HEK293 (cell line): ENCODE data around the gene PAPLN.

Experiments used
- CTCF ChIA-PET: fragments of 350-600 bp; formaldehyde crosslinking; extraction: SDS; loops from one replicate; lab custom pipeline; 2021; ENCODE audit warnings: antibody characterized with exemption; lab: Yijun Ruan, JAX
- POLR2A ChIA-PET: fragments of 300-600 bp; formaldehyde crosslinking; extraction: SDS; loops from one replicate; lab custom pipeline; 2020; ENCODE audit warnings: antibody characterized with exemption, inconsistent platforms; lab: Yijun Ruan, JAX
- H3K27ac ChIP-seq: fragments of 200-500 bp; sonication (Bioruptor generic); 2 replicates; pipeline ENCODE4 v1.5.1; 2014; ENCODE audit warnings: low read depth, low read length, control low read depth, inconsistent platforms; ENCODE audit errors: extremely low read depth
- H3K36me3 ChIP-seq, 2 experiments: fragments of 200-500 bp in 1 of 2; sonication (Bioruptor generic) in 1 of 2; 1 replicate in 1 of 2; 2 replicates in 1 of 2; pipeline ENCODE4 v1.5.1; 2014 to 2017; ENCODE audit warnings: inconsistent platforms in 2 of 2, low read length in 2 of 2; ENCODE audit not compliant: control insufficient read depth in 2 of 2, insufficient read depth in 1 of 2
- H3K4me1 ChIP-seq: fragments of 200-500 bp; sonication (Bioruptor generic); 2 replicates; pipeline ENCODE4 v1.5.1; 2014; ENCODE audit warnings: mild to moderate bottlenecking, low read length, inconsistent platforms; ENCODE audit not compliant: control insufficient read depth, insufficient read depth
- H3K4me3 ChIP-seq: 2 replicates; pipeline ENCODE4 v1.5.1; 2011; ENCODE audit warnings: low read depth, mild to moderate bottlenecking, control low read depth, low read length, moderate library complexity
- H3K9me3 ChIP-seq: fragments of 200-500 bp; sonication (Bioruptor generic); 2 replicates; pipeline ENCODE4 v1.5.1; 2014; ENCODE audit warnings: low read depth, low read length, inconsistent platforms; ENCODE audit not compliant: control insufficient read depth, insufficient read depth
- GLIS1 ChIP-seq: fragments of 450-650 bp; formaldehyde crosslinking; IDR thresholded peaks from 2 replicates; pipeline ENCODE4 v1.5.1; 2016; ENCODE audit warnings: missing biosample characterization, missing genetic modification characterization
- GLIS2 ChIP-seq: fragments of 450-650 bp; formaldehyde crosslinking; IDR thresholded peaks from 2 replicates; pipeline ENCODE4 v1.5.1; 2016; ENCODE audit warnings: missing biosample characterization, missing genetic modification characterization
- SP2 ChIP-seq: fragments of 450-650 bp; formaldehyde crosslinking; IDR thresholded peaks from 2 replicates; pipeline ENCODE4 v1.5.1; 2016; ENCODE audit warnings: missing biosample characterization, missing genetic modification characterization
- TCF7L2 ChIP-seq: IDR thresholded peaks from 2 replicates; pipeline ENCODE4 v1.6.1; 2011; ENCODE audit warnings: low read depth, mild to moderate bottlenecking, inconsistent platforms, low read length, moderate library complexity, borderline replicate concordance
- ZBTB21 ChIP-seq: fragments of 450-650 bp; formaldehyde crosslinking; IDR thresholded peaks from 2 replicates; pipeline ENCODE4 v1.5.1; 2017; ENCODE audit warnings: missing biosample characterization, missing genetic modification characterization
- ZNF202 ChIP-seq: fragments of 450-650 bp; formaldehyde crosslinking; IDR thresholded peaks from 2 replicates; pipeline ENCODE4 v1.5.1; 2016; ENCODE audit warnings: missing biosample characterization, missing genetic modification characterization, borderline replicate concordance
- ZNF23 ChIP-seq: fragments of 450-650 bp; formaldehyde crosslinking; IDR thresholded peaks from 2 replicates; pipeline ENCODE4 v1.5.1; 2016; ENCODE audit warnings: missing biosample characterization, missing genetic modification characterization, borderline replicate concordance
- ZNF274 ChIP-seq, 2 experiments: fragments of 200-500 bp in 1 of 2; fragments of 450-650 bp in 1 of 2; sonication (Bioruptor generic) in 1 of 2; formaldehyde crosslinking in 1 of 2; IDR thresholded peaks; 2 replicates each; pipeline versions ENCODE4 v1.5.1 to v1.6.1; 2014 to 2016; ENCODE audit warnings: borderline replicate concordance in 1 of 2, inconsistent platforms in 1 of 2, low read length in 1 of 2, missing biosample characterization in 1 of 2, missing genetic modification characterization in 1 of 2
- ZNF416 ChIP-seq: fragments of 450-650 bp; formaldehyde crosslinking; IDR thresholded peaks from 2 replicates; pipeline ENCODE4 v1.5.1; 2016; ENCODE audit warnings: missing biosample characterization, missing genetic modification characterization
- ZNF544 ChIP-seq: fragments of 450-650 bp; formaldehyde crosslinking; IDR thresholded peaks from 2 replicates; pipeline ENCODE4 v1.5.0; 2017; ENCODE audit warnings: missing biosample characterization, missing genetic modification characterization
- TF ChIP-seq, protein P1 (sequence below): fragments of 450-650 bp; IDR thresholded peaks from 2 replicates; pipeline ENCODE4 v1.5.1; 2018; ENCODE audit warnings: missing biosample characterization, mild to moderate bottlenecking, missing genetic modification characterization
- TF ChIP-seq, protein P2 (sequence below): fragments of 450-650 bp; formaldehyde crosslinking; IDR thresholded peaks from 2 replicates; pipeline ENCODE4 v1.5.1; 2016; ENCODE audit warnings: missing biosample characterization, missing genetic modification characterization
- TF ChIP-seq, protein P3 (sequence below): fragments of 450-650 bp; formaldehyde crosslinking; IDR thresholded peaks from 2 replicates; pipeline ENCODE4 v1.5.1; 2016; ENCODE audit warnings: missing biosample characterization, missing genetic modification characterization
- TF ChIP-seq, protein P4 (sequence below): fragments of 450-650 bp; formaldehyde crosslinking; IDR thresholded peaks from 2 replicates; pipeline ENCODE4 v1.5.1; 2016; ENCODE audit warnings: missing biosample characterization, missing genetic modification characterization
- TF ChIP-seq, protein P5 (sequence below): fragments of 450-650 bp; formaldehyde crosslinking; IDR thresholded peaks from 2 replicates; pipeline ENCODE4 v1.5.1; 2016; ENCODE audit warnings: missing biosample characterization, missing genetic modification characterization

Gene PAPLN

DNA sequence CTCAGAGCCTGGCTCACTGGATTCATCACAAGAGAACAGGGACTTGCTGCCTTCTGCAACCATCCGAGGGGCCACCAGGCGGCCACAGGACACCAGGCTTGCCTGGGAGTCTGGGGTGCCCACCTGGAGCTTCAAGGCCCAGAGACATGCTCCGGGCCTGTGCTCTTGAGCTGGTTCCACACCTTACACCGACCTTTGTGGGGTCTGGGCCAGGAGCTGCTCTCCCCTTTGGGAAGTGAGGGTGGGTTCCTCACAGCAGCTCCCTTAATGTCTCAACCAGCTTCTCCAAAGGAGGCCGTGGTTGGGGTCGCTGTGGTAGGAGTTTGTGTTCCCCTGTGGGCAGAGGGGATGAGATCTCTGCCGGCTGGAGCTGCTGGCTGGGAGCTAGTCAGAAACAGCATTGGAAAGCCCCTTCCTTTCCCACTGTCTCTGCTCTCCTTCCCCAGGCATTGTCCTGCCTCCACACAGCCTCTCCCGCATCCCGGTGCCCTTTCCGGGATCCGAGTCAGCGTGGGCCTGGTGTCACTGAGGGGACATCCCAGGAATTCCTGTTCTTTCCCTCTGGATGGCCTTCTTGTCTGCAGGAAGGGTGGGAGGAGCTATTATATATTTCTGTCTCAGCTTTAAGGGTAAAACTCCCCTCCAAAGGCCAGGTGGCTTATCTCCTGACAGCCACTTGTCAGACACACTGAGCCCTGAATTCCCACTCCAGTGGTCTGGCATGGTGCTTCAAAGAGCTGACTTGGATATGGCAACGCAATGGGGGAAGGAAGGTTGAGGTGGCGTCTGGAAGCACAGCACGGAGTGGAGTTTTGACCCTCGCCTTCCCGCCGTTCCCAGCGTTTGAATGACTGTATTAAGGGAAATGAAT lies 5.1 kb upstream of the PAPLN start:
- ChIA-PET CTCF (interaction anchor here (0.7 to 2.4 kb wide), 5 partner anchors 23 to 324 kb away, joined by 3 to 8 read pairs (median 4); no protein-coding TSS in a partner anchor), POLR2A (no interaction called here)
- Histone ChIP-seq H3K4me1 (peaks cover 20% of the 10 kb centered on the region), H3K36me3 (no peaks in the 10 kb centered on the region), H3K9me3 (no peaks in the 10 kb centered on the region), H3K4me3 (no peak overlapping the region), H3K27ac (no peak overlapping the region)
- TF ChIP-seq GLIS1 (tag by site-specific recombination) (0 out of 2 replicates have a peak, but pooled peaks have one; percentile 13), TCF7L2 (no peak), SP2 (tag by site-specific recombination) (no peak), GLIS2 (tag by site-specific recombination) (0 out of 2 replicates have a peak, but pooled peaks have one; percentile 21), ZNF202 (tag by site-specific recombination) (no peak), ZNF23 (tag by site-specific recombination) (no peak), ZNF544 (tag by site-specific recombination) (no peak), ZBTB21 (tag by site-specific recombination) (no peak), ZNF416 (tag by site-specific recombination) (no peak), ZNF274 (IDR thresholded peaks at IDR 0.05; ENCODE audit: low read length) (no peak), ZNF274 (tag by site-specific recombination; IDR thresholded peaks at IDR 0.05; ENCODE audit: borderline replicate concordance) (no peak)
- TF ChIP-seq, protein P1, sequence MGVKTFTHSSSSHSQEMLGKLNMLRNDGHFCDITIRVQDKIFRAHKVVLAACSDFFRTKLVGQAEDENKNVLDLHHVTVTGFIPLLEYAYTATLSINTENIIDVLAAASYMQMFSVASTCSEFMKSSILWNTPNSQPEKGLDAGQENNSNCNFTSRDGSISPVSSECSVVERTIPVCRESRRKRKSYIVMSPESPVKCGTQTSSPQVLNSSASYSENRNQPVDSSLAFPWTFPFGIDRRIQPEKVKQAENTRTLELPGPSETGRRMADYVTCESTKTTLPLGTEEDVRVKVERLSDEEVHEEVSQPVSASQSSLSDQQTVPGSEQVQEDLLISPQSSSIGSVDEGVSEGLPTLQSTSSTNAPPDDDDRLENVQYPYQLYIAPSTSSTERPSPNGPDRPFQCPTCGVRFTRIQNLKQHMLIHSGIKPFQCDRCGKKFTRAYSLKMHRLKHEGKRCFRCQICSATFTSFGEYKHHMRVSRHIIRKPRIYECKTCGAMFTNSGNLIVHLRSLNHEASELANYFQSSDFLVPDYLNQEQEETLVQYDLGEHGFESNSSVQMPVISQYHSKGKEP (tag by site-specific recombination), result no peak
- TF ChIP-seq, protein P2, sequence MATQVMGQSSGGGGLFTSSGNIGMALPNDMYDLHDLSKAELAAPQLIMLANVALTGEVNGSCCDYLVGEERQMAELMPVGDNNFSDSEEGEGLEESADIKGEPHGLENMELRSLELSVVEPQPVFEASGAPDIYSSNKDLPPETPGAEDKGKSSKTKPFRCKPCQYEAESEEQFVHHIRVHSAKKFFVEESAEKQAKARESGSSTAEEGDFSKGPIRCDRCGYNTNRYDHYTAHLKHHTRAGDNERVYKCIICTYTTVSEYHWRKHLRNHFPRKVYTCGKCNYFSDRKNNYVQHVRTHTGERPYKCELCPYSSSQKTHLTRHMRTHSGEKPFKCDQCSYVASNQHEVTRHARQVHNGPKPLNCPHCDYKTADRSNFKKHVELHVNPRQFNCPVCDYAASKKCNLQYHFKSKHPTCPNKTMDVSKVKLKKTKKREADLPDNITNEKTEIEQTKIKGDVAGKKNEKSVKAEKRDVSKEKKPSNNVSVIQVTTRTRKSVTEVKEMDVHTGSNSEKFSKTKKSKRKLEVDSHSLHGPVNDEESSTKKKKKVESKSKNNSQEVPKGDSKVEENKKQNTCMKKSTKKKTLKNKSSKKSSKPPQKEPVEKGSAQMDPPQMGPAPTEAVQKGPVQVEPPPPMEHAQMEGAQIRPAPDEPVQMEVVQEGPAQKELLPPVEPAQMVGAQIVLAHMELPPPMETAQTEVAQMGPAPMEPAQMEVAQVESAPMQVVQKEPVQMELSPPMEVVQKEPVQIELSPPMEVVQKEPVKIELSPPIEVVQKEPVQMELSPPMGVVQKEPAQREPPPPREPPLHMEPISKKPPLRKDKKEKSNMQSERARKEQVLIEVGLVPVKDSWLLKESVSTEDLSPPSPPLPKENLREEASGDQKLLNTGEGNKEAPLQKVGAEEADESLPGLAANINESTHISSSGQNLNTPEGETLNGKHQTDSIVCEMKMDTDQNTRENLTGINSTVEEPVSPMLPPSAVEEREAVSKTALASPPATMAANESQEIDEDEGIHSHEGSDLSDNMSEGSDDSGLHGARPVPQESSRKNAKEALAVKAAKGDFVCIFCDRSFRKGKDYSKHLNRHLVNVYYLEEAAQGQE, result no peak
- TF ChIP-seq, protein P3, sequence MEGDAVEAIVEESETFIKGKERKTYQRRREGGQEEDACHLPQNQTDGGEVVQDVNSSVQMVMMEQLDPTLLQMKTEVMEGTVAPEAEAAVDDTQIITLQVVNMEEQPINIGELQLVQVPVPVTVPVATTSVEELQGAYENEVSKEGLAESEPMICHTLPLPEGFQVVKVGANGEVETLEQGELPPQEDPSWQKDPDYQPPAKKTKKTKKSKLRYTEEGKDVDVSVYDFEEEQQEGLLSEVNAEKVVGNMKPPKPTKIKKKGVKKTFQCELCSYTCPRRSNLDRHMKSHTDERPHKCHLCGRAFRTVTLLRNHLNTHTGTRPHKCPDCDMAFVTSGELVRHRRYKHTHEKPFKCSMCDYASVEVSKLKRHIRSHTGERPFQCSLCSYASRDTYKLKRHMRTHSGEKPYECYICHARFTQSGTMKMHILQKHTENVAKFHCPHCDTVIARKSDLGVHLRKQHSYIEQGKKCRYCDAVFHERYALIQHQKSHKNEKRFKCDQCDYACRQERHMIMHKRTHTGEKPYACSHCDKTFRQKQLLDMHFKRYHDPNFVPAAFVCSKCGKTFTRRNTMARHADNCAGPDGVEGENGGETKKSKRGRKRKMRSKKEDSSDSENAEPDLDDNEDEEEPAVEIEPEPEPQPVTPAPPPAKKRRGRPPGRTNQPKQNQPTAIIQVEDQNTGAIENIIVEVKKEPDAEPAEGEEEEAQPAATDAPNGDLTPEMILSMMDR (tag by site-specific recombination), result 0 out of 2 replicates have a peak, but pooled peaks have one; percentile 24
- TF ChIP-seq, protein P4, sequence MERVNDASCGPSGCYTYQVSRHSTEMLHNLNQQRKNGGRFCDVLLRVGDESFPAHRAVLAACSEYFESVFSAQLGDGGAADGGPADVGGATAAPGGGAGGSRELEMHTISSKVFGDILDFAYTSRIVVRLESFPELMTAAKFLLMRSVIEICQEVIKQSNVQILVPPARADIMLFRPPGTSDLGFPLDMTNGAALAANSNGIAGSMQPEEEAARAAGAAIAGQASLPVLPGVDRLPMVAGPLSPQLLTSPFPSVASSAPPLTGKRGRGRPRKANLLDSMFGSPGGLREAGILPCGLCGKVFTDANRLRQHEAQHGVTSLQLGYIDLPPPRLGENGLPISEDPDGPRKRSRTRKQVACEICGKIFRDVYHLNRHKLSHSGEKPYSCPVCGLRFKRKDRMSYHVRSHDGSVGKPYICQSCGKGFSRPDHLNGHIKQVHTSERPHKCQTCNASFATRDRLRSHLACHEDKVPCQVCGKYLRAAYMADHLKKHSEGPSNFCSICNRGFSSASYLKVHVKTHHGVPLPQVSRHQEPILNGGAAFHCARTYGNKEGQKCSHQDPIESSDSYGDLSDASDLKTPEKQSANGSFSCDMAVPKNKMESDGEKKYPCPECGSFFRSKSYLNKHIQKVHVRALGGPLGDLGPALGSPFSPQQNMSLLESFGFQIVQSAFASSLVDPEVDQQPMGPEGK (tag by site-specific recombination), result no peak
- TF ChIP-seq, protein P5, sequence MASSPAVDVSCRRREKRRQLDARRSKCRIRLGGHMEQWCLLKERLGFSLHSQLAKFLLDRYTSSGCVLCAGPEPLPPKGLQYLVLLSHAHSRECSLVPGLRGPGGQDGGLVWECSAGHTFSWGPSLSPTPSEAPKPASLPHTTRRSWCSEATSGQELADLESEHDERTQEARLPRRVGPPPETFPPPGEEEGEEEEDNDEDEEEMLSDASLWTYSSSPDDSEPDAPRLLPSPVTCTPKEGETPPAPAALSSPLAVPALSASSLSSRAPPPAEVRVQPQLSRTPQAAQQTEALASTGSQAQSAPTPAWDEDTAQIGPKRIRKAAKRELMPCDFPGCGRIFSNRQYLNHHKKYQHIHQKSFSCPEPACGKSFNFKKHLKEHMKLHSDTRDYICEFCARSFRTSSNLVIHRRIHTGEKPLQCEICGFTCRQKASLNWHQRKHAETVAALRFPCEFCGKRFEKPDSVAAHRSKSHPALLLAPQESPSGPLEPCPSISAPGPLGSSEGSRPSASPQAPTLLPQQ (tag by site-specific recombination), result no peak
